Trophoblast cell (in vitro differentiated cells and primary cell): ENCODE results near the gene HPSE2.

ENCODE experiments used
- DNase-seq, 2 donors: peaks; one replicate each; pipeline ENCODE4 v3.0.0-alpha.2; 2016
- H2AFZ ChIP-seq: 2 replicates; pipeline ENCODE4 v1.6.1; 2013; ENCODE audit warnings: low read length, moderate library complexity, mild to moderate bottlenecking; ENCODE audit not compliant: insufficient read depth, poor library complexity
- H2AK5ac ChIP-seq: 2 replicates; pipeline ENCODE4 v1.6.1; 2013; ENCODE audit warnings: mild to moderate bottlenecking, low read length
- H2BK120ac ChIP-seq: 2 replicates; pipeline ENCODE4 v1.6.1; 2013; ENCODE audit warnings: low read length, mild to moderate bottlenecking, moderate library complexity; ENCODE audit not compliant: insufficient read depth, poor library complexity
- H2BK12ac ChIP-seq: 2 replicates; pipeline ENCODE4 v1.6.1; 2013; ENCODE audit warnings: mild to moderate bottlenecking, low read length, moderate library complexity
- H2BK5ac ChIP-seq: 2 replicates; pipeline ENCODE4 v1.6.1; 2013; ENCODE audit warnings: low read length, low read depth, moderate library complexity, mild to moderate bottlenecking; ENCODE audit not compliant: poor library complexity
- H3K14ac ChIP-seq: 2 replicates; pipeline ENCODE4 v1.6.1; 2013; ENCODE audit warnings: mild to moderate bottlenecking, low read length
- H3K18ac ChIP-seq: 2 replicates; pipeline ENCODE4 v1.6.1; 2013; ENCODE audit warnings: mild to moderate bottlenecking, low read length
- H3K23ac ChIP-seq: 2 replicates; pipeline ENCODE4 v1.6.1; 2013; ENCODE audit warnings: low read length
- H3K27ac ChIP-seq: 2 replicates; pipeline ENCODE4 v1.5.1; 2013; ENCODE audit warnings: low read depth, mild to moderate bottlenecking, inconsistent platforms, low read length, moderate library complexity
- H3K27me3 ChIP-seq: 2 replicates; pipeline ENCODE4 v1.6.1; 2013; ENCODE audit warnings: inconsistent platforms, mild to moderate bottlenecking, low read length, moderate library complexity; ENCODE audit not compliant: insufficient read depth
- H3K36me3 ChIP-seq, 2 experiments: 1 replicate in 1 of 2; 2 replicates in 1 of 2; pipeline ENCODE4 v1.6.1; 2013; ENCODE audit warnings: low read length in 2 of 2, mild to moderate bottlenecking in 2 of 2, moderate library complexity in 1 of 2; ENCODE audit not compliant: insufficient read depth in 2 of 2, control insufficient read depth in 1 of 2
- H3K4ac ChIP-seq: 2 replicates; pipeline ENCODE4 v1.6.1; 2013; ENCODE audit warnings: low read depth, mild to moderate bottlenecking, low read length, moderate library complexity
- H3K4me1 ChIP-seq, 2 experiments: 1 replicate in 1 of 2; 2 replicates in 1 of 2; pipeline ENCODE4 v1.6.1; 2013; ENCODE audit warnings: low read length in 2 of 2, mild to moderate bottlenecking in 2 of 2, moderate library complexity in 1 of 2; ENCODE audit not compliant: insufficient read depth in 2 of 2, control insufficient read depth in 1 of 2
- H3K4me2 ChIP-seq: 2 replicates; pipeline ENCODE4 v1.6.1; 2013; ENCODE audit warnings: inconsistent platforms, mild to moderate bottlenecking, low read length, moderate library complexity
- H3K4me3 ChIP-seq: 2 replicates; pipeline ENCODE4 v1.5.1; 2013; ENCODE audit warnings: mild to moderate bottlenecking, low read depth, low read length, inconsistent platforms
- H3K79me1 ChIP-seq: one replicate; pipeline ENCODE4 v1.6.1; 2013; ENCODE audit warnings: low read length
- H3K79me2 ChIP-seq: 2 replicates; pipeline ENCODE4 v1.6.1; 2013; ENCODE audit warnings: low read length, mild to moderate bottlenecking; ENCODE audit not compliant: control insufficient read depth, insufficient read depth, poor library complexity
- H3K9ac ChIP-seq: 2 replicates; pipeline ENCODE4 v1.6.1; 2013; ENCODE audit warnings: mild to moderate bottlenecking, low read length
- H3K9me3 ChIP-seq: 2 replicates; pipeline ENCODE4 v1.6.1; 2013; ENCODE audit warnings: low read depth, mild to moderate bottlenecking, control low read depth, inconsistent platforms, low read length; ENCODE audit not compliant: insufficient read depth
- H4K12ac ChIP-seq: 2 replicates; pipeline ENCODE4 v1.6.1; 2013; ENCODE audit warnings: low read depth, mild to moderate bottlenecking, low read length, moderate library complexity
- H4K8ac ChIP-seq: 2 replicates; pipeline ENCODE4 v1.6.1; 2013; ENCODE audit warnings: low read depth, mild to moderate bottlenecking, low read length, moderate library complexity
- H4K91ac ChIP-seq: one replicate; pipeline ENCODE4 v1.6.1; 2013; ENCODE audit warnings: low read depth, mild to moderate bottlenecking, low read length, moderate library complexity
- WGBS: extraction: QIAGEN DNeasy Blood & Tissue Kit; methylation state at CpG from one replicate; pipeline ENCODE4 v1.1.7; 2013; ENCODE audit warnings: missing lambda C conversion rate; ENCODE audit not compliant: insufficient read length, insufficient coverage; ENCODE audit errors: extremely low coverage; 5-methylcytosine and 5-hydroxymethylcytosine counted together

Gene HPSE2

DNA sequence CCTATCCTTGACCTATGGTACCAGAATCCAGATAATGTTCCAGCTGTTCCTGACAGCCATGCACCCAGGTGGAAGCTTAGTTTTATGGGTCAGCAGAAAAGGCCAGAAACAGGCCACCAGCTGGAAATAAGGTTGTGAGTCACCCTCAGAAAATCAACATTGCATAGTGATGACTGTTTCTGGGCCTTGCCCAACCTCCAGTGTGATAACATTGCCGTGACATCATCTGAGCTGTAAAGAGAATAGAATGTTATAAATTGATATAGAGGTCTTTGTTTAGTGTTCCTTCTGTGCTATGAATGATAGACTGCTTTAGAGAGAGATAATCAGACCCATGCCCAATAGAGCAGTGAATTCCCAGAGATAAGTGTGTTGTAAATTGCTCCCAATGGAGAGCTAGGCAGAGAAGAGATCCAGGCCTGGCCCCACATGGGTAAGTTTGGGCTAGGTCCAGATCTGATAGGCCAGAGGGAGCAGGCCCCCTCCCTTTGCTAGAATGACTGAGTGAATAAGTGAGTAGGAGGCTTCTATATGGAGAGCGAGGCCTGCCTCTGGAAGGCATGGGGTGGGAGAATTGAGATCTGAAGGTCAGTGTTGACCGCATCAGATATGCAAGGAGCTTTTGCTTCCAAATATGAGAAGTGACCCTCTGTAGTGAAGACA is 774.7 kb downstream of the HPSE2 start:
- Histone ChIP-seq H3K36me3 (no peaks in the 10 kb centered on the region), H3K18ac (peak overlapping the region; percentile 25), H3K23ac (no peak overlapping the region), H3K79me1 (peaks cover 3% of the 10 kb centered on the region), H3K27me3 (no peaks in the 10 kb centered on the region), H3K9ac (no peak overlapping the region), H2BK5ac (peak overlapping the region; percentile 12), H3K9me3 (no peaks in the 10 kb centered on the region), H3K4me3 (no peak overlapping the region), H3K27ac (no peak overlapping the region), H2BK12ac (peak overlapping the region; percentile 23), H3K14ac (peak overlapping the region; percentile 13), H2BK120ac (peak overlapping the region; percentile 30), H4K8ac (no peak overlapping the region), H4K12ac (no peak overlapping the region), H2AK5ac (peak overlapping the region; percentile 70), H4K91ac (peak overlapping the region; percentile 32), H3K79me2 (no peaks in the 10 kb centered on the region), H3K4ac (no peak overlapping the region), H3K4me1 (peaks cover 4 to 11% of the 10 kb centered on the region in 2 experiments), H3K4me2 (no peak overlapping the region), H2AFZ (peak overlapping the region; percentile 23)
- WGBS: no CpG with 5 or more reads among the region's 3 CpGs
- DNase-seq: peak; percentile 88 to 97

- Histone ChIP-seq H3K9ac (no peak overlapping the region), H3K4ac (no peak overlapping the region), H2BK12ac (no peak overlapping the region), H3K14ac (no peak overlapping the region), H3K9me3 (no peaks in the 10 kb centered on the region), H3K27me3 (no peaks in the 10 kb centered on the region), H3K4me2 (no peak overlapping the region), H3K79me1 (peaks cover 3% of the 10 kb centered on the region), H2AFZ (no peak overlapping the region), H4K8ac (no peak overlapping the region), H2BK5ac (no peak overlapping the region), H4K12ac (no peak overlapping the region), H3K18ac (no peak overlapping the region), H3K4me1 (peaks cover 9 to 11% of the 10 kb centered on the region in 2 experiments), H3K27ac (no peak overlapping the region), H2AK5ac (no peak overlapping the region), H3K23ac (no peak overlapping the region), H2BK120ac (no peak overlapping the region), H3K36me3 (no peaks in the 10 kb centered on the region), H3K4me3 (no peak overlapping the region), H3K79me2 (no peaks in the 10 kb centered on the region), H4K91ac (no peak overlapping the region)
- no CpG with 5 or more reads among the region's 15 CpGs for WGBS
- DNase-seq: no peak
These were observed 776.6 kb downstream of the HPSE2 start for GRCh38 chr10:98458809-98459784.

DNA sequence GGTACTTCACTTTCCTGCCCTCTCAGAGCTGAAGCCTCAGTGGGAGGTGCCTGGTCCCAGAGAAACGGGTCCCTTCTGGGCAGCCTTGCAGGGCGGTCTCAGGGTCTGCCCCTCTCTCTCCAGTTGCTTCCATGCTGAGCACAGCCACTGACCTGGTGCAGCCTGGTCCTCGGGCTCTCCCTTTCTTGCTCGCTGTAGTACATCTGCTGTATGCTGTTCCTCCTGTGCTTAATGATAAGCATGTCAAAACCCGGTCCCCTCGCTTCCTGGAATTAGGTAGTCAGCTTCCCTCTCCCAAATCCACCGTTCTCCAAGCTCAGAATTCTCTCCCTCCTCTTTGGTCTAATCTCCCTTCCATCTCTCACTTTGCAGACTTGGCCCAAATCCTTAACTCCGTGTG is 777.9 kb downstream of the HPSE2 start:
- Histone ChIP-seq H3K4ac (no peak overlapping the region), H3K4me3 (no peak overlapping the region), H2AFZ (no peak overlapping the region), H3K36me3 (no peaks in the 10 kb centered on the region), H3K14ac (no peak overlapping the region), H2BK120ac (no peak overlapping the region), H3K27me3 (no peaks in the 10 kb centered on the region), H2BK12ac (no peak overlapping the region), H4K12ac (no peak overlapping the region), H4K8ac (no peak overlapping the region), H2BK5ac (no peak overlapping the region), H3K9ac (no peak overlapping the region), H3K23ac (no peak overlapping the region), H4K91ac (no peak overlapping the region), H3K79me2 (no peaks in the 10 kb centered on the region), H3K79me1 (peaks cover 3% of the 10 kb centered on the region), H3K4me1 (peaks cover 9 to 11% of the 10 kb centered on the region in 2 experiments), H2AK5ac (no peak overlapping the region), H3K9me3 (no peaks in the 10 kb centered on the region), H3K27ac (no peak overlapping the region), H3K18ac (no peak overlapping the region), H3K4me2 (no peak overlapping the region)
- WGBS: no CpG with 5 or more reads among the region's 8 CpGs
- DNase-seq: no peak

DNA sequence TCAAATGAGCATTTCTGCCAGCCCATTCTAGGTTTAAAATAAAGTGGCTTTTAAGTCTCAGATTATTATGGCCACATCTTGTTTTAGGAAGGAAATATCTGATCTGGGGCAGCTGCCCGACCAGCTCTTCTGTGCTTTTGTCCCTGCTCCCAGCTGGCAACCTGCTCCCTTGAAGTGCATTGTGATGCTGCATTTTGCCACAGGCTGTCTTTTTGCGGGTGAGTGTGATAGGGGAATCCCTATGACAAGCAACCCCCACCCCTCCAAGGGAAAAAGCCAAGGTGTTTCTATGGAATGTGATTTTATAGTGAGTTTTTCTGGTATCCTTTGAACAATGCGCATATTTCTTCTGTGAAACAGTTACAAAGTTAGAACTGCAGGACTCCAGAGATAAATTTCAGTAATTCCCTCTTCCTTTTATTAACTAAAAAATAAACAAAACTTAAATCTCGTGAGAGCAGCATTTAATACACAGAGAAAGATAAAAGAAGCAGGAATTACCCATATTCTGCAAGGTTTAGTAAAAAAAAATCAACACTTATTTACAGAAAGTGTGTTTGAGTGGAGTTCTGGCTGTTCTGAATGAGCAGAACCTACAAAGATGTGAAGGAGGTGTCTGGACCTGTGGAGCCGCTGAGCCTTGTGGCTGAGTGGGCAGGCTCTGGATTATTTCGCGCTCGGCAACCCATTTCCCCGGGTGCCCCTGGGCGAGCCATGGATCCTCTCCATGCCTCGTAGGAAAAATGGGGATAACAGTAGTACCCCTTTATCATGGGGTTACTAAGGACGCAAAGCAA is 778.8 kb downstream of the HPSE2 start:
- Histone ChIP-seq H3K23ac (no peak overlapping the region), H3K14ac (no peak overlapping the region), H2AFZ (no peak overlapping the region), H4K12ac (no peak overlapping the region), H3K18ac (no peak overlapping the region), H3K27ac (no peak overlapping the region), H3K4ac (no peak overlapping the region), H3K79me1 (peaks cover 3% of the 10 kb centered on the region), H3K9me3 (no peaks in the 10 kb centered on the region), H3K36me3 (no peaks in the 10 kb centered on the region), H2AK5ac (no peak overlapping the region), H3K4me2 (no peak overlapping the region), H2BK120ac (no peak overlapping the region), H3K27me3 (no peaks in the 10 kb centered on the region), H3K79me2 (no peaks in the 10 kb centered on the region), H3K4me1 (peaks cover 9 to 11% of the 10 kb centered on the region in 2 experiments), H3K9ac (no peak overlapping the region), H4K91ac (no peak overlapping the region), H2BK5ac (no peak overlapping the region), H2BK12ac (no peak overlapping the region), H4K8ac (no peak overlapping the region), H3K4me3 (no peak overlapping the region)
- no CpG with 5 or more reads among the region's 12 CpGs for WGBS
- no peak for DNase-seq
